ENCODE measurements around the gene CRISPLD2. TPM values are rescaled to one million over a fixed set of nuclear protein-coding genes. Genes with fewer than 3 reads are reported as not detected.
A peak's percentile ranks its signal among the peaks of the same experiment; 100 is the strongest.

Gene CRISPLD2
- total RNA-seq, 1 donor: 2.2 TPM

DNA sequence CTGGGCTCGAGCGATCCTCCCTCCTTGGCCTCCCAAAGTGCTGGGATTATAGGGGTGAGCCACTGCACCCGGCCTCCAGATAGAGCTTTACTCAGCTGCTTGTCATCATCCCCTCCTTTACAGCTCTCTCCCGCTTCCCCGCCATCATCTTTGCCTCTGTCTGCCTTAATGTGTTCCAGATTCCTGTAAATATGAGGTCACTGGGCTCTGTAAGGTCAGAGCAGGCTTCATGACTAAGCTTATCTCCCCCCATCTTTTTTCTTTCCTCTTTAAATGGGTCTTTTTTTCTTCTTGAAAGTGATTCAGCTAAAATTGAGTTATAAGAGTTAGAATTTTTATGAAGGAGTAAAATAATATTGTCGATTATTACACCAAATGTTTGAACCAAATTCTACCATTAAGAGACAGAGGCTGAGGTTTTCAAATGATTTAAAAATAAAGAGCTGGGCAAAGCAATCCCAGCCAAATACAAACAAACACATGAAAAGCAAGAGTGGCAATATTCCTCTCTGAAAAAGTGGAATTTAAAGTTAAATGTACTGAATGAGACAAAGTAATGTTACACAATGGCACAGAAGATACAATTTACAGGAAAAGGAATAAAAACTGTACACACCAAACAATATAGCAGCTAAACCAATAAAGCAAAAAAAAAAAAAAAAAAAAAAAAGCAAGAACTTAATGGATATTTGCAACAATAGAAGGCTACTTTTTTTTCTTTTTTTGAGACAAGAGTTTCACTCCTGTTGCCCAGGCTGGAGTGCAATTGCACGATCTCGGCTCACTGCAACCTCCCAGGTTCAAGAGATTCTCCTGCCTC lies 62.1 kb downstream of the CRISPLD2 start:
- DNase-seq (ENCODE audit: low read depth in 2 of 3, low spot score in 2 of 3): no peak

DNA sequence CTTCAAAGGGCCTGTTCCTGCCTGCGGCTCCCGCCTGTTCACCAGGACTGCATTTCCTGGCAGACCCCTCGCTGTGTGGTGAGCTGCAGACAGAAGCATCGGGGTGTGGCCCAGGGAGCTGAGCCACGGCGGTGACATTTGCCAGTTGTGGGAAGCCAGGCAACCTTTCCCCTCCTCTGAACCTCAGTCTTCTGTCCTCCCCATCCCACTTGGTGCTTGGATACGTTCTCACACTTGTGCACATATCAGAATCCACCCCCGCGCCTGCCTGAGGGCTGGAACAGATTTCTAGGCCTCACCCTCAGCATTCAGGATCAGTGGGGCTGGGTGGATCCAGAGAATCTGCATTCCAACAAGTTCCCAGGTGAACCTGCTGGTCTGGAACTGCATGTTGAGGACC lies 63.5 kb downstream of the CRISPLD2 start:
- no peak for DNase-seq (ENCODE audit: low read depth in 2 of 3, low spot score in 2 of 3)

DNA sequence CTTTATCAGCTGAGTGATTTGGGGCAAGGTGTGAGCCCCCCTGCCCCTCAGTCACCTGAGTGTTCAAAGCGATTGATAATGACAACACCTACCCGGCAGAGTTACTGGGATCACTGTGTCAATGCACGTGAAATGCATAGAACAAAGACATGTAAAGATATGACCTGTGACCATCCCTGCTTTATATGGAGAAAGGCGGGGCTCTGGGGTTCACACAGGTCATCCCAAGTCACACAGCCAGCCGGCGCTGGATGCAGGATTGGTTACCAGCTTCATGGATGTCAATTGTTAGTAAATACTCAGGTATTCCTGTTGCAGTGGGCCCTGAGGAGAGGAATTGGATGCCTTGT lies 64.4 kb downstream of the CRISPLD2 start:
- no peak for DNase-seq (ENCODE audit: low read depth in 2 of 3, low spot score in 2 of 3)

DNA sequence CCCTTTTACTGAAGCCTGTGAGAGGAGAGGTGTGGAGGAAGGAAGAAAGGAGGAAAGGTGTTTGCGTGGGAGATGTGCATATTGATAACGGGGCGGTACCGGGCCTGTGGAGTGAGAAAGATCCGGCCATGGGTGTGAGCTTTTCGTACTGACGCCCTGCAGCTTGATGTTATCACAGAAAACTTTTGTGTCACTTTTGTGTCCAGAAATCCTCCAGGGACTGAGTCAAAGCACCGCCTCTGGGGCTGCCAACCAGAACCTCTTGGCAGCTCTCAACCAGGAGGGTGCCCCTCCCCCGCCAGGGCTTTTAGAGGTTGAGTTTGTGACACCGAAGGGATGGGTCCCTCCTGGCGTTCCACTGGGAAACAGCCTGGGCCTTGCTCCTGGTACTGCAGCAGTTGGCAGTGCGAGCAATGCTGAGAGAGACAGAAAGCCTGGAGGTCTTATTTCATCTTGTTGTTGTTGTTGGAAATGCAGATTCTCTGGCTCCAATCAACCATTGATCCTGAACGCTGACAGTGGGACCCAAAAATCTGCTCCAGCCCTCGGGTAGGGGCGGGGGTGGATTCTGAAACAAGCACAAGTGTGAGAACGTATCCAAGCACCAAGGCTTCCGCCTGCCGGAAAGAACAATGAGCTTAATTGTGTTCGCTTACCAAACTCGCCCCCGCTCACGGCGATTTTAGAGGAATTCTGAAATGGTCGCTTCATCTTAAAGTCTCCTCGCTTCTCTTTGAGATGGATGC lies 65.0 kb downstream of the CRISPLD2 start:
- DNase-seq (ENCODE audit: low read depth in 2 of 3, low spot score in 2 of 3): peak in 1 of 3 donors; percentile 34

DNA sequence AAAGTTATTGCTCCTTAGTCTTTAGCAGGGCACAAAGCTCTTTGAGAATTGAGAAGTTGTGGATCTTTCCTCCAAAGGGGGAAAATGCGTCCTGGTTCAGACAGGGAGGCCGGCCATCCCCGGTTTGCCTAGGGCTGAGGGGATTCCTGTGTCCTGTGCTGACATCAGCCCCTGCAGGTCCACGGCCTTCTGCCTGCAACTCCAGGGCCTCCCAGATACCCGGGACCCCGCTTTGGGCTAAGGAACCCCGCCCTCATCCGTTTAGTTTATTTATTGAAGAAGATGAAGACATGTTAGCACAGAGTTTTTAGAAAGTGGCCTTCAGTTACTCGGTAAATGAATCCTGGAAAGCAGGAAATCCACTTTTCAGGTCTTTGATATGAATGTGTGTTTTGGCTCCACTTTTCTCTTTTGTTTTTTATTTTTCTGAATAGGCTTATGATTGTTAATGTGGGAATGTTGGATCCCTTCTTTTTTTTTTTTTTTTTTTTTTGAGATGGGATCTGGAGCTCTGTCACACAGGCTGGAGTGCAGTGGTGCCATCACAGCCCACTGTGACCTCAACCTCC lies 65.6 kb downstream of the CRISPLD2 start:
- no peak for DNase-seq (ENCODE audit: low read depth in 2 of 3, low spot score in 2 of 3)

DNA sequence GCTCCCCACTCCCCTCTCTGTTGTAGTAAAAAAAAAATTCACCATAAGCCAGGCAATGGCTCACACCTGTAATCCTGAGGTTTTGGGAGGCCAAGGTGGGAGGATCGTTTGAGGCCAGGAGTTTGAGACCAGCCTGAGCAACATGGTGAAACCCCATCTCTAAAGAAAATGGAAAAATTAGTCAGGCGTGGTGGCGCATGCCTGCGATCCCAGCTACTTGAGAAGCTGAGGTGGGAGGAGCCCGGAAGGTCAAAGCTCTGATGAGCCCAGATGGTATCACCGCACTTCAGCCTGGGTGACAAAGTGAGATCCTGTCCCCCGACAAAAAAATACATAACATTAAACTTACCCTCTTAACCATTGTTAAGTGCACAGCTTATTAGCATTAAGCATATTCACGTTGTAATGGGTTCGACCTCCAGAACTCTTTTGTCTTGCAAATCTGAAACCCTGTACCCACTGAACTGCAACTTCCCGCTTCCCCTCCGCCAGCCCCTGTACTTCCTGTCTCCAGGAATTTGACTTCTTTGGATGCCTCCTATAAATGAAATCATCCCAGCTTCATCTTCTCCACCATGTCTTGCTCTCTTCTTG lies 66.8 kb downstream of the CRISPLD2 start:
- DNase-seq (ENCODE audit: low read depth in 2 of 3, low spot score in 2 of 3): no peak

DNA sequence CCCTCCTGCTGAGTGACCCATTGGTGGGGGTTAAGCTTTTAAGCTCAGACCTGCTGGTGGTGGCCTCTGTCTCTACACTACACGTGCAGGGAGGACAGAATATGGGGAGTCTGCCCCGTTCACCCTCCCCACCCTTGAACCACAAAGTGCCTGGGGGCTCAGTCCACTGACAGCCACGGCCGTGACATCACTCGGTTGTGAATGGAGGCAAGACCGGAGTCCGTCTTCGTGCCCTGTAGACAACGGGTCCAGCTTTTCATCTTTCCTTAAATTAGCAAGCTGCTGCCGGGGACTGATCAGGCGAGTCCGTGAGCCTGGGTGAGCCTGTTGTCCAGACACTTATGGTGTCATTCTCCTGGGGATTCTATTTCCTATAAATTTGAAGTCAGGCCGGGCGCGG lies 67.4 kb downstream of the CRISPLD2 start:
- no peak for DNase-seq (ENCODE audit: low read depth in 2 of 3, low spot score in 2 of 3)

DNA sequence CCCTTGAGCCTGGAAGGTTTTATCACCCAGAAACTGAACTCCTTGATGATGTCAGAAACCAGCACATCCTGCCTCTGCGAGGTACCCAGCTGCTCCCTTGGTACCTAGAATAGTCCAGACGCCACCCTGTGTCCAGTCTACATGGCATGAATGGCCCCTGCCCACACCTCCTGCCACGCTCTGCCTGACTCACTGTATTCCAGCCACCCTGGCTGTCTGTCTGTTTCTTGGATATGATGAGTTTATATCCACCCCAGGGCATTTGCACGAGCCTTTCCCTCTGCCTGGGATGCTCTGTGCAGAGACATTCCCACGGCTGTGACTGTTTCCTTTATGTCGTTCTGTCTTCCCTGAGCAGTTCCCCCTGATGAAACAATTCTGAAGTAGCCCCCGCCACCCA lies 68.7 kb downstream of the CRISPLD2 start:
- no peak for DNase-seq (ENCODE audit: low read depth in 2 of 3, low spot score in 2 of 3)

DNA sequence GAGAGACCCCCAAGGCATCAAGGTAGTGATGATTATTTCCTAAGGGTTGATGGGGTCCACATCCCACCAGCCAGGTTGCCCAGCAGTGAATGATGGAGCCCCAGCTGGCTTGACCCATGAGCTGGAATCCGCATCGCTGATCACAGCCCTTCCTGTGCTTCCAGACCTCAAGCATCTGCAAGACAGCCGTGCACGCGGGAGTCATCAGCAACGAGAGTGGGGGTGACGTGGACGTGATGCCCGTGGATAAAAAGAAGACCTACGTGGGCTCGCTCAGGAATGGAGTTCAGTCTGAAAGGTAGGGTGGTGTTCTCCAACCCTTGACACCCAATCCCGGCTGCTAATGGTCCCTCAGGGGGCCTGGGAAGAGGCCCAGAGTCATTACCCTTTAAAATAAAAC lies 69.3 kb downstream of the CRISPLD2 start:
- no peak for DNase-seq (ENCODE audit: low read depth in 2 of 3, low spot score in 2 of 3)

DNA sequence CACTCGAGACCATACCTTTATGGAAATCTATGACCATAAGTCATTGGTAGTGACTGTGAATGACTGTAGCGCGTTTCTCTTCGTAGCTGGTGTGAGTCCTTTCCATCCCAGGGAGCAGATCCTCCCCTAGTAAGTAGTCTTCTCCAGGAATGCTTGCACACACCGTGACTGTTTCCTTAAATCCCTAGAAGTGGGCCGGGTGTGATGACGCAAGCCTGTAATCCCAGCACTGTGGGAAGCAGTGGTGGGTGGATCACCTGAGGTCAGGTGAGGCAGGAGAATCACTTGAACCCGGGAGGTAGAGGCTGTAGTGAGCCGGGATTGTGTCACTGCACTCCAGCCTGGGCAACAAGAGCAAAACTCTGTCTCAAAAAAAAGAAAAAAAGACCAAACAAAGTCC lies 70.6 kb downstream of the CRISPLD2 start:
- no peak for DNase-seq (ENCODE audit: low read depth in 2 of 3, low spot score in 2 of 3)

DNA sequence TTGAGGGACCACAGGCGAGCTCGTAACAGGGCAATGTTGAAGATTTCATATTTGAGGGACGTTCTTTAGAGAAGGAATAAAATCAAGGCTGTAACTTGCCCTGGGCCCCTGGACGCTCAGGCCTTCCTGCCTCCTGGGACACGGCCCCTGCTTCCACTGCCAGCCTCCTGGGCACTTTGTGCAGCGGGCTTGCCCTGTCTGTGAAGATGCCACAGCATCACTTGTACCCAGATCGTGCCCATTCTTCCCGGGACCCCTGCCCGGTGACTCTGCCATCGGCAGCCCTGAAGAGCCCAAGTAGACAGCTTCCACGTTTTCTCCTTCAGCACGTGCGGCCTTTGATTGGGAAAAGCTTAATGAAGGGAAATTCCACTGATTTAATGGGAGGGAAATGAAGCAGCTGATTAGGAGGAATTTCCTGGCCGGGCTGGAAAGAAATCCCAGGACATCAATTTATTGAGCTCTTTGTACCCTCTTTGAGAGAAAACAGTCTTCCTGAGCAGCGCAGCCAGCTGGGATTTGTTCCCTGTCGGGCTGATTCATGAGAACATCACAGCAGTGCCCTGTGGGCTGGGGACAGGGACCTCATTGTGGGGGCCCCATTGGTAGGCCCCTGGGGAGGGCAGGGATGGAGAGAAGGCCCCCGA lies 71.5 kb downstream of the CRISPLD2 start:
- no peak for DNase-seq (ENCODE audit: low read depth in 2 of 3, low spot score in 2 of 3)

DNA sequence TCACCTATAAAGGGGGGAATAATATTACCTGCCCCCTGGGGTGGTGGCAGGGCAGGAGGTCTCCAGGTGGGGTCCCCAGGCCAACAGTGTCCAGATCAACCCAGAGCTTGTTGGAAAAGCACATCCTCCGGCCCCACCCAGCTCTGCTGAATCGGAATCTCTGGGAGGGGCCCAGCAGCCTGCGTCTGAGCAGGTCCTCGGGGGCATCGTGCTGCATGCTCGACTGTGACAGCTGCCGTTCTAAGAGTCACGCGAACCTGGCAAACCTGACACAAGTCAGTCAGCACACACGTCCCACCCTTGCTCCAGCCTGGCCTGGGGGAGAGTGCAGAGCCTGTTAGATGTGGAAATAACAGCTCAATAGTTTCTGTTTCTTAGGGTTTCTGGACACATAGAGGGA lies 72.3 kb downstream of the CRISPLD2 start:
- no peak for DNase-seq (ENCODE audit: low read depth in 2 of 3, low spot score in 2 of 3)

DNA sequence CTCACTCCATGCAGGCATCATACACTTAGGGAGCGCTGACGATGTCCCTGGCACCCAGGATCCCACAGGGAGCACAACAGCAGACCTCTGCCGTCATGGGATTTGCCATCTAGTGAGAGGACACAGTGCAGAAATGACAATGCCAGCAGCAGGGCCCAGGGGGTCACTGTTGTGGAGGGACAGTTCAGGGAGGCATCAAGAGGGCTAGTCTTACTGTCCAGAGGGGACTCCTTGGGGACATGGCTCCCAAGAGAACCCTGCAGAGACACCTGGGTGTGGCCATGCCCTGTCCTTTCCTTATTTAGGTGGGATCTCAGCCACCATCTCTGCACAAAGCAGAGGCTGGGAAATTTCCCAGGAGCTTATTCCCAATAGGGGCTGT lies 73.7 kb downstream of the CRISPLD2 start:
- no peak for DNase-seq (ENCODE audit: low read depth in 2 of 3, low spot score in 2 of 3)

DNA sequence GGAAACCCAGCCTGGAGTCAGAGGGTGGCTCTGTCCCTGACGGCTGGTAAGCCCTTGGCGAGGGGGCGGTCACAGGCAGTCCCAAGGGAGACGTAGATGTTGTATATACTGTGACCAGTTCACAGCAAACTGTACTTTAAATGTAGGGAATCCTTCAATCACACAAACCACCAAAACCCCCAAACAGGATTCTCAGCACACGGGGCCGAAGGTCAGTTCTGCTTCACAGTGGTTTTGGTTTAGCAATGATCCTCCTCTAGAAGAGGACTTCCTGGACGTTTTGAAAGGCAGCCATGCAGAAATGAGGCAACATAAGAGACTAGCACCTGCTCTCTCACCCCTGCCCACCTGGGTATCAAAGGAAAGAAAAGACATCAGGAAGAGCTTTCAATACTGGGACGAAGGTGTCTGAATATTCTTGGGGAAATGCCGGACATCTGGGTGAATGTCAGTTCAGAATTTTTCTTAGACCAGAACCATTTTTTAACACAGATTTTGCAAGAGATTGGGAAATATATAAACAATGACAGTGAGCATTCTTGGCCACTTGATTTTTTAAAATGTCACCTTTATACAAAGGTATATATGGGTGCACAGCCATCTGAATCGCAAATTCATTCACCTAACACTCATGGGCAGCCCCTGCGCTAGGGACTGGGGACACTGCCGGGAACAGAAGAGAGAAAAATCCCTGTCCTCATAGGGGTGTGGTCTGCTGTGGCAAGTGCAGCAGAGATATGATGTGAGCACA lies 74.2 kb downstream of the CRISPLD2 start:
- DNase-seq (ENCODE audit: low read depth in 2 of 3, low spot score in 2 of 3): no peak

DNA sequence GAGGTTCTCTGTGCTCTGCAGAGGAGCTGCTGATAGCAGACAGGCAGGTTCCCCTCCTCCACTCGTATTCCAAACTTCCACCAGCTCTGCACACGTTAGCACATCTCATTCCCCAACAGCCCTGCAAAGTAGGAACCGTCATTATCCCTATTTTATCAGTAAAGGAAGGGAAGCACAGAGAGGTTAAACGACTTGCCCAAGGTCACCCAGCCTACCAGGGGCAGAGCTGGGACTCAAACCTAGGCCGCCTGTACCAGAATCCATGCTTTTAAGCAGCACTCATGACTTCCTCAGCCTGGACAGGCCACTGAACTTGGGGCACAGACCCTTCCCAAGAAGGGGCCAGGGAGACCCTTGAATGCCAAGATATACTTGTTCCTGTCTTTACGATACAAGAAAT lies 75.2 kb downstream of the CRISPLD2 start:
- DNase-seq (ENCODE audit: low read depth in 2 of 3, low spot score in 2 of 3): no peak

DNA sequence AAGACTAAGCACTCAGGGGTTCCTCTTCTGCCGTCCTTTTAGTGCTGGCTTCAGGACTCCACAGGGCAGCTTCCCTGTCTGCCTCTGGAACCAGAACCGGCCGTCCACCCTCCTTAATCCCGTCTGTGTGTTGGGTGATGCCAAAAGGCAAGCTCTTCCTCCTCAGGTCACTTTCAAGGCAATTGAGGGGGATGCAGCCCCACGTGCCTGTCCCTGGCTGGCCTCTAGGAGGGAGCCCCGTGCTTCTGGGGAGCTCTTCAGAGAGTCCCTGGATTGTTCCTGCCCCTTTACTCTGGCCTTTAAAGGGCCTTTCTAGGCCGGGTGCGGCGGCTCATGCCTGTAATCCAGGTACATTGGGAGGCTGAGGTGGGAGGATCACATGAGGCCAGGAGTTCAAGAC lies 77.1 kb downstream of the CRISPLD2 start:
- no peak for DNase-seq (ENCODE audit: low read depth in 2 of 3, low spot score in 2 of 3)

DNA sequence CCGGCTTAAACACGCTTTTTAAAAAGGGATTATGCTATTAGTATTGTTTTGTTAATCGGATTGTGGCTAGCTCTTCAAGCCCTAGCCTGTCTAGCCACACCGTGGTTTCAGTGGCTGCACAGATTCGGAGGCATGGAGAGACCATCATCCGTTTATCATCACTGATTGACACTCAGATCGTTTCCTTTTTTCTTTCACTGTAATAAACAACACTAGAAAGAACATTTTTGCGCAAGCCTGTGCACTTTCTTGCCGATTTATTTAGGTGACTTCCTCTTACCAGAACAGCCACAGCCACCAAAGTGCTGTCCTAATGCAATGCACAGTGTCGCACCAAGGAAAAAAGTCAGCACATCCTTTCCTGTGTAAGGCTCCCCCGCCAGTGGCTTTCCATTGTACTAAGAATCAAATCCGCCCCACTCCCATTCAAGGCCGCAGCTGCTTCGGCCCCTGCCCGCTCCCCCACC lies 78.2 kb downstream of the CRISPLD2 start:
- no peak for DNase-seq (ENCODE audit: low read depth in 2 of 3, low spot score in 2 of 3)

DNA sequence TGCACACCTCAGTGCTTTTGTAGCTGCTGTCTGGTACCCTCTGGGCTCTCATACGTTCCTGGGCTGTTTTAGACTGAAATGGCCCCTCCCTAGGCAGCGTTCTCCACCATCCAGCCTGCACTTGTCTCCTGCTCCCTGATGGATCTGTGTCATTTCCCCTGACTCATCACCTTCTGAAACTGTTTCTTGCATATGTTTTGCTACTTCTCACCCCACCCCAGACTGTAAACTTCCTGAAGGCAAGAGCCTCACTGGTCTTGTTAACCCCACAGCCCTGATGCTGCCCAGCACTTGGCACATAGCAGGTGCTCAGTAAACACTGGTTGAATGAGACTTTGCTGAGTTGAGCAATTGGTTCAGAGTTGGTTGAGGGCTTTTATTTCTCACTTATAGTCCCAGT lies 78.7 kb downstream of the CRISPLD2 start:
- peak in 2 of 3 donors; percentile 15 to 24 for DNase-seq (ENCODE audit: low read depth in 2 of 3, low spot score in 2 of 3)

DNA sequence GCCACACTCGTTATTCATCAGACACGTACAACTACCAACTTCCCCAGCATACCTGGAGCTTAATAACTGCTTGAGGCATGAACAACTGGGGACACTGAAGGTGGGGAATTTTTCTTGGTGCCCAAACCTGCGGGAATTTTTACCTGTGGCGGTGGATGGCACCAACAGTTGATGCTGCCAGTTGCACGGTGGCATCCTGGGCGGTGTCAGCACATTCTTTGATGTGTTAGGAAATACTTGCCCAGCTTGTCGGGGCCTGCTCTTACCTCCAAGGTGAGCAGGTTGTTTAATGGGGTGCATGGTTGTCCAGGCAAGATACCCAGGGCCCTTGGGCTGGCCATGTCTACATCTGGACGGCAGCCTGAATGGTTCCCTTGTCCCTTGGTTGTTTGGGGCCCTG lies 79.6 kb downstream of the CRISPLD2 start:
- no peak for DNase-seq (ENCODE audit: low read depth in 2 of 3, low spot score in 2 of 3)

DNA sequence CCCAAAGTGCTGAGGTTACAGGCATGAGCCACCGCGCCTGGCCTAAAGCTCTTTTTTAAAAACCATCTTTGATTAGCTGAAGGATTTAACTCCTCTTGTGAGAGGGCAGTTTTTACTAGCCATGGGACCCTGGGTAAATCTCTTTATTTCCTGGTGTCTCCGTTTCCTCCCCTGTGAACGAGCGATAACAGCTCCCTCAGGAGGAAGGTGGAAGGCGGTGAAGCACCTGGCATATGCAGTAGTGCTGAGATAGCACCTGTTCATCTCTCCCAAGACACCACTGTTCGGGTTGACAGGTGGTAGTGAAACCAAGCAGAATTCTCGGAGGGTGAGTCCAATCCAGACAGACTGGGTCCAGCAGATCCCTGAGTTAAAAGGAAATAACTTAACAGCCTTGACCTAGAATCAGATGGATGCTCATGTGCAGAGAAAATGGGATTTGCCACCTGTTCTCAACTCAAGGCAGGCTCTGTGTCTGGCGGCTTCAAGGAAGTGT lies 86.2 kb downstream of the CRISPLD2 start:
- DNase-seq (ENCODE audit: low read depth in 2 of 3, low spot score in 2 of 3): no peak

Measured in hematopoietic multipotent progenitor cell (in vitro differentiated cells).